Endothelial cell of umbilical vein (primary cell): ENCODE measurements around the gene ESRRB. TPM values are rescaled to one million over a fixed set of nuclear protein-coding genes. Genes with fewer than 3 reads are reported as not detected.

Source experiments
- BruUV-seq: library from RNA; stranded (reverse); fragments of 400-500 nt; replicated peaks from 2 replicates; lab custom pipeline; 2021; lab: Mats Ljungman, UMichigan
- CTCF ChIA-PET: fragments of 300-600, 350-600 bp; sonication (Branson Sonifier 250); formaldehyde crosslinking; loops from one replicate; lab custom pipeline; 2021; ENCODE audit warnings: antibody characterized with exemption, inconsistent platforms; lab: Charles Lee
- POLR2A ChIA-PET: fragments of 300-600, 350-600 bp; sonication (Branson Sonifier 250); formaldehyde crosslinking; loops from one replicate; lab custom pipeline; 2021; ENCODE audit warnings: antibody characterized with exemption, inconsistent platforms; lab: Charles Lee
- DNase-seq: peaks from one replicate; pipeline ENCODE4 v3.0.0-alpha.2; 2011; ENCODE audit warnings: low read depth, low spot score
- FAIRE-seq: peaks from 2 replicates; lab custom pipeline; 2011; peaks lifted over from hg19 to GRCh38; lab: Jason Lieb, UNC
- H2AFZ ChIP-seq: 2 replicates; pipeline ENCODE4 v1.6.0; 2012; ENCODE audit warnings: low read depth, low read length, control low read depth, inconsistent platforms
- H3K27ac ChIP-seq: 2 replicates; pipeline ENCODE4 v1.5.1; 2011; ENCODE audit warnings: low read depth, mild to moderate bottlenecking, control low read depth, low read length, moderate library complexity; ENCODE audit not compliant: insufficient read depth
- H3K27me3 ChIP-seq, 2 experiments: 2 replicates each; pipeline versions ENCODE4 v1.6.0 to v1.6.1; 2011; ENCODE audit warnings: low read length in 2 of 2, mixed read lengths in 1 of 2; ENCODE audit not compliant: control insufficient read depth in 2 of 2, insufficient read depth in 2 of 2
- H3K36me3 ChIP-seq, 2 experiments: 2 replicates in 1 of 2; 3 replicates in 1 of 2; pipeline ENCODE4 v1.5.1; 2011; ENCODE audit warnings: low read length in 2 of 2, mild to moderate bottlenecking in 1 of 2, moderate library complexity in 1 of 2; ENCODE audit not compliant: control insufficient read depth in 2 of 2, insufficient read depth in 2 of 2; ENCODE audit errors: extremely low read depth in 1 of 2
- H3K4me1 ChIP-seq: 3 replicates; pipeline ENCODE4 v1.5.1; 2011; ENCODE audit warnings: mild to moderate bottlenecking, low read length; ENCODE audit not compliant: control insufficient read depth, insufficient read depth; ENCODE audit errors: extremely low read depth
- H3K4me2 ChIP-seq: 2 replicates; pipeline ENCODE4 v1.6.1; 2011; ENCODE audit warnings: low read length, control low read depth, mixed read lengths; ENCODE audit not compliant: insufficient read depth
- H3K4me3 ChIP-seq, 3 experiments: fragments of 200-600 bp in 1 of 3; sonication (generic), shearing (Covaris generic) in 1 of 3; replicated peaks in 1 of 3; 2 replicates each; pipeline ENCODE4 v1.5.1; 2011 to 2016; ENCODE audit warnings: control low read depth in 3 of 3, low read length in 3 of 3, mild to moderate bottlenecking in 2 of 3, inconsistent platforms in 1 of 3, low read depth in 1 of 3, moderate library complexity in 1 of 3; ENCODE audit not compliant: insufficient read depth in 1 of 3
- H3K79me2 ChIP-seq: 2 replicates; pipeline ENCODE4 v1.6.0; 2012; ENCODE audit warnings: low read length, inconsistent platforms; ENCODE audit not compliant: control insufficient read depth, insufficient read depth
- H3K9ac ChIP-seq: replicated peaks from 2 replicates; pipeline ENCODE3; 2011; ENCODE audit warnings: low read length, control low read depth; ENCODE audit not compliant: insufficient read depth; ENCODE audit errors: extremely low read depth
- H3K9me1 ChIP-seq: replicated peaks from 3 replicates; pipeline ENCODE4 v1.6.0; 2011; ENCODE audit warnings: mild to moderate bottlenecking, low read length; ENCODE audit not compliant: control insufficient read depth, insufficient read depth; ENCODE audit errors: extremely low read depth
- H3K9me3 ChIP-seq: replicated peaks from 2 replicates; pipeline ENCODE4 v1.5.1; 2012; ENCODE audit warnings: low read length, inconsistent platforms; ENCODE audit not compliant: control insufficient read depth, insufficient read depth
- H4K20me1 ChIP-seq: replicated peaks from 2 replicates; pipeline ENCODE3; 2011; ENCODE audit warnings: mild to moderate bottlenecking, low read length; ENCODE audit not compliant: control insufficient read depth, insufficient read depth; ENCODE audit errors: extremely low read depth
- EZH2 ChIP-seq: IDR thresholded peaks from 2 replicates; pipeline ENCODE4 v1.6.1; 2012; ENCODE audit warnings: borderline replicate concordance, low read depth, mild to moderate bottlenecking, moderate library complexity, low read length, inconsistent platforms; ENCODE audit not compliant: severe bottlenecking
- FOS ChIP-seq: IDR thresholded peaks from 2 replicates; pipeline ENCODE4 v1.6.1; 2011; ENCODE audit warnings: mild to moderate bottlenecking, low read length, moderate library complexity, borderline replicate concordance; ENCODE audit not compliant: insufficient read depth
- GATA2 ChIP-seq: IDR thresholded peaks from 2 replicates; pipeline ENCODE4 v1.7.0; 2011; ENCODE audit warnings: low read depth, mild to moderate bottlenecking, moderate library complexity, mixed read lengths, low read length; ENCODE audit not compliant: insufficient read length, insufficient read depth
- JUN ChIP-seq: IDR thresholded peaks from 2 replicates; pipeline ENCODE4 v1.6.1; 2011; ENCODE audit warnings: borderline replicate concordance, low read depth; ENCODE audit not compliant: insufficient read length, insufficient read depth
- MAX ChIP-seq: IDR thresholded peaks from 2 replicates; pipeline ENCODE4 v1.6.1; 2011; ENCODE audit not compliant: insufficient read depth, insufficient read length
- MYC ChIP-seq: IDR thresholded peaks from one replicate; pipeline ENCODE4 v1.6.1; 2011; ENCODE audit warnings: mild to moderate bottlenecking, low read depth, low read length
- POLR2A ChIP-seq: IDR thresholded peaks from 2 replicates; pipeline ENCODE4 v1.6.1; 2012; ENCODE audit warnings: low read depth, mild to moderate bottlenecking, control low read depth, low read length
- POLR2AphosphoS5 ChIP-seq: IDR thresholded peaks from 2 replicates; pipeline ENCODE4 v1.6.1; 2012; ENCODE audit warnings: low read depth, mild to moderate bottlenecking, control low read depth, low read length, moderate library complexity; ENCODE audit not compliant: insufficient read depth
- dilution Hi-C: fragments of 300-500 bp; cut with MboI; formaldehyde crosslinking; loops from one replicate; pipeline ENCODE4 v1.15.0; 2019; ENCODE audit warnings: low sequenced_read_pairs; ENCODE audit not compliant: extremely low pct_ligation_motif_present
- intact Hi-C: fragments of 100-400 bp; cut with micrococcal nuclease; formaldehyde crosslinking; loops from one replicate; pipeline ENCODE4 v1.10.0; 2022
- polyA plus RNA-seq, 4 experiments: library from polyadenylated mRNA; depleted of rRNA in 3 of 4; stranded (reverse) in 3 of 4; unstranded in 1 of 4; fragments of >200 nt; gene quantifications; 2 replicates each; pipeline versions ENCODE4 v1.2.1 to v1.2.3, GENCODE V29; 2011 to 2012; ENCODE audit warnings: missing spikeins in 1 of 4
- total RNA-seq: library from RNA; stranded (reverse); gene quantifications from 2 replicates; pipeline ENCODE4 v1.2.3, GENCODE V29; 2021
- TF ChIP-seq, protein P1 (sequence below), 2 donors: IDR thresholded peaks; 1 replicate in 1 of 2; 2 replicates in 1 of 2; pipeline ENCODE4 v1.5.1; 2011; ENCODE audit warnings: low read length in 2 of 2, mild to moderate bottlenecking in 2 of 2, moderate library complexity in 2 of 2, control low read depth in 1 of 2, inconsistent platforms in 1 of 2, low read depth in 1 of 2; ENCODE audit not compliant: insufficient read depth in 1 of 2; ENCODE audit errors: extremely low read depth in 1 of 2

Gene ESRRB
- total and polyA plus RNA-seq, 2 donors (not counting 3 experiments of a cell fraction or from before 2014, with no cell fraction given), result not detected

GRCh38 chr14:76537906-76538647, 162.1 kb downstream of the ESRRB start:
- DNase-seq (no peak), FAIRE-seq (no peak)
- no peak overlapping the region for H3K9ac ChIP-seq
- H3K4me2 ChIP-seq, result no peak overlapping the region
- no TSS peak for BruUV-seq
- H3K36me3 ChIP-seq, result no peaks in the 10 kb centered on the region
- H3K79me2 ChIP-seq, result no peaks in the 10 kb centered on the region
- H3K9me1 ChIP-seq, result no peaks in the 10 kb centered on the region
- dilution Hi-C loops, result no loop called here
- H2AFZ ChIP-seq, result no peak overlapping the region
- CTCF ChIA-PET, result no interaction called here
- no peak overlapping the region for H3K4me3 ChIP-seq
- intact Hi-C loops, result no loop called here
- POLR2A ChIA-PET, result no interaction called here
- H3K4me1 ChIP-seq, result no peaks in the 10 kb centered on the region
- no peak overlapping the region for H3K27ac ChIP-seq
- no peak for TF ChIP-seq JUN
- TF ChIP-seq MAX, result no peak
- TF ChIP-seq, protein P1, sequence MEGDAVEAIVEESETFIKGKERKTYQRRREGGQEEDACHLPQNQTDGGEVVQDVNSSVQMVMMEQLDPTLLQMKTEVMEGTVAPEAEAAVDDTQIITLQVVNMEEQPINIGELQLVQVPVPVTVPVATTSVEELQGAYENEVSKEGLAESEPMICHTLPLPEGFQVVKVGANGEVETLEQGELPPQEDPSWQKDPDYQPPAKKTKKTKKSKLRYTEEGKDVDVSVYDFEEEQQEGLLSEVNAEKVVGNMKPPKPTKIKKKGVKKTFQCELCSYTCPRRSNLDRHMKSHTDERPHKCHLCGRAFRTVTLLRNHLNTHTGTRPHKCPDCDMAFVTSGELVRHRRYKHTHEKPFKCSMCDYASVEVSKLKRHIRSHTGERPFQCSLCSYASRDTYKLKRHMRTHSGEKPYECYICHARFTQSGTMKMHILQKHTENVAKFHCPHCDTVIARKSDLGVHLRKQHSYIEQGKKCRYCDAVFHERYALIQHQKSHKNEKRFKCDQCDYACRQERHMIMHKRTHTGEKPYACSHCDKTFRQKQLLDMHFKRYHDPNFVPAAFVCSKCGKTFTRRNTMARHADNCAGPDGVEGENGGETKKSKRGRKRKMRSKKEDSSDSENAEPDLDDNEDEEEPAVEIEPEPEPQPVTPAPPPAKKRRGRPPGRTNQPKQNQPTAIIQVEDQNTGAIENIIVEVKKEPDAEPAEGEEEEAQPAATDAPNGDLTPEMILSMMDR (IDR thresholded peaks at IDR 0.05; ENCODE audit: extremely low read depth in 1 of 2, insufficient read depth in 1 of 2, low read depth in 1 of 2, low read length in 2 of 2), result no peak
- no peak for TF ChIP-seq POLR2AphosphoS5
- no peak for TF ChIP-seq POLR2A
- no peak for TF ChIP-seq MYC
- TF ChIP-seq EZH2, result no peak
- TF ChIP-seq FOS, result no peak
- no peak for TF ChIP-seq GATA2
- peaks cover 0 to 2% of the 10 kb centered on the region in 2 experiments for H3K27me3 ChIP-seq
- H3K9me3 ChIP-seq, result no peaks in the 10 kb centered on the region
- H4K20me1 ChIP-seq, result no peaks in the 10 kb centered on the region
